Neuronal stem cell (in vitro differentiated cells): ENCODE measurements around the gene KATNB1.
A peak's percentile ranks its signal among the peaks of the same experiment; 100 is the strongest.

Source experiments
- DNase-seq: peaks from one replicate; pipeline ENCODE4 v3.0.0-alpha.2; 2013; ENCODE audit warnings: low spot score
- H2AFZ ChIP-seq: one replicate; pipeline ENCODE4 v1.6.1; 2013; ENCODE audit warnings: mild to moderate bottlenecking, low read length, inconsistent platforms
- H2AK5ac ChIP-seq: 2 replicates; pipeline ENCODE4 v1.6.1; 2013; ENCODE audit warnings: low read depth, mild to moderate bottlenecking, inconsistent platforms, low read length, moderate library complexity, mixed read lengths
- H2BK120ac ChIP-seq: 2 replicates; pipeline ENCODE4 v1.6.1; 2013; ENCODE audit warnings: low read depth, mild to moderate bottlenecking, inconsistent platforms, low read length, moderate library complexity, mixed read lengths
- H2BK12ac ChIP-seq: one replicate; pipeline ENCODE4 v1.6.1; 2013; ENCODE audit warnings: low read length, inconsistent platforms
- H2BK15ac ChIP-seq: 2 replicates; pipeline ENCODE4 v1.6.1; 2013; ENCODE audit warnings: mild to moderate bottlenecking, low read length, inconsistent platforms, mixed read lengths
- H2BK5ac ChIP-seq: one replicate; pipeline ENCODE4 v1.6.1; 2013; ENCODE audit warnings: inconsistent platforms, mild to moderate bottlenecking, low read length, moderate library complexity
- H3K14ac ChIP-seq: one replicate; pipeline ENCODE4 v1.6.1; 2013; ENCODE audit warnings: low read length, inconsistent platforms
- H3K18ac ChIP-seq: 2 replicates; pipeline ENCODE4 v1.6.1; 2013; ENCODE audit warnings: low read length, inconsistent platforms
- H3K23ac ChIP-seq: 2 replicates; pipeline ENCODE4 v1.6.1; 2013; ENCODE audit warnings: low read depth, mild to moderate bottlenecking, mixed read lengths, low read length, inconsistent platforms; ENCODE audit not compliant: poor library complexity
- H3K27ac ChIP-seq: replicated peaks from 3 replicates; pipeline ENCODE4 v1.5.1; 2013; ENCODE audit warnings: low read length, inconsistent platforms
- H3K27me3 ChIP-seq, 3 experiments: 2 replicates each; pipeline ENCODE4 v1.6.1; 2013; ENCODE audit warnings: low read length in 3 of 3, mild to moderate bottlenecking in 2 of 3, inconsistent platforms in 1 of 3, low read depth in 1 of 3, mixed read lengths in 1 of 3, moderate library complexity in 1 of 3; ENCODE audit not compliant: control insufficient read depth in 3 of 3, insufficient read depth in 3 of 3
- H3K36me3 ChIP-seq, 2 donors: replicated peaks in 1 of 2; 2 replicates each; pipeline ENCODE4 v1.6.1; 2013; ENCODE audit warnings: low read length in 2 of 2; ENCODE audit not compliant: control insufficient read depth in 2 of 2, insufficient read depth in 2 of 2
- H3K4ac ChIP-seq: 2 replicates; pipeline ENCODE4 v1.6.1; 2013; ENCODE audit warnings: inconsistent platforms, mild to moderate bottlenecking, low read length, moderate library complexity
- H3K4me1 ChIP-seq, 2 donors: 1 replicate in 1 of 2; 2 replicates in 1 of 2; pipeline ENCODE4 v1.6.1; 2013; ENCODE audit warnings: low read length in 2 of 2, low read depth in 1 of 2; ENCODE audit not compliant: control insufficient read depth in 2 of 2, insufficient read depth in 1 of 2
- H3K4me2 ChIP-seq: one replicate; pipeline ENCODE4 v1.6.1; 2013; ENCODE audit warnings: mild to moderate bottlenecking, low read length, inconsistent platforms; ENCODE audit not compliant: insufficient read depth, poor library complexity, severe bottlenecking
- H3K4me3 ChIP-seq, 2 donors: 2 replicates each; pipeline ENCODE4 v1.5.1; 2013; ENCODE audit warnings: low read length in 2 of 2, mild to moderate bottlenecking in 2 of 2, inconsistent platforms in 1 of 2, moderate library complexity in 1 of 2
- H3K79me1 ChIP-seq: one replicate; pipeline ENCODE4 v1.6.1; 2013; ENCODE audit warnings: low read depth, mild to moderate bottlenecking, inconsistent platforms, low read length, moderate library complexity
- H3K9ac ChIP-seq: one replicate; pipeline ENCODE4 v1.6.1; 2013; ENCODE audit warnings: mild to moderate bottlenecking, low read depth, low read length, inconsistent platforms; ENCODE audit not compliant: poor library complexity
- H3K9me3 ChIP-seq, 2 donors: replicated peaks in 1 of 2; 2 replicates each; pipeline versions ENCODE3 to v1.6.1; 2013; ENCODE audit warnings: low read length in 2 of 2, mild to moderate bottlenecking in 2 of 2, inconsistent platforms in 1 of 2, low read depth in 1 of 2, mixed read lengths in 1 of 2, moderate library complexity in 1 of 2; ENCODE audit not compliant: control insufficient read depth in 2 of 2, insufficient read depth in 1 of 2
- H4K8ac ChIP-seq: one replicate; pipeline ENCODE4 v1.6.1; 2013; ENCODE audit warnings: low read depth, mild to moderate bottlenecking, inconsistent platforms, low read length, moderate library complexity
- H4K91ac ChIP-seq: one replicate; pipeline ENCODE4 v1.6.1; 2013; ENCODE audit warnings: low read length, low read depth, mild to moderate bottlenecking, inconsistent platforms; ENCODE audit not compliant: poor library complexity
- WGBS, 2 donors: extraction: QIAGEN DNeasy Blood & Tissue Kit; methylation state at CpG; one replicate each; pipeline ENCODE4 v1.1.7; 2013; ENCODE audit warnings: missing lambda C conversion rate in 2 of 2, mixed read lengths in 1 of 2; ENCODE audit not compliant: insufficient read length in 2 of 2, insufficient replicate concordance in 1 of 2; ENCODE audit errors: extremely low coverage in 2 of 2; 5-methylcytosine and 5-hydroxymethylcytosine counted together

Gene KATNB1

GRCh38 chr16:57797526-57798266 lies 62.1 kb downstream of the KATNB1 start:
- H2AK5ac ChIP-seq, result peak overlapping the region; percentile 58
- H3K36me3 ChIP-seq, result no peaks in the 10 kb centered on the region
- H3K4me2 ChIP-seq, result peak overlapping the region; percentile 67
- no peaks in the 10 kb centered on the region for H3K9me3 ChIP-seq
- H2BK5ac ChIP-seq, result no peak overlapping the region
- no CpG with 5 or more reads among the region's 42 CpGs for WGBS, 2 donors
- H2BK15ac ChIP-seq, result peak overlapping the region; percentile 87
- peak overlapping the region in 1 of 2 donors; percentile 54 for H3K4me3 ChIP-seq
- H4K91ac ChIP-seq, result no peak overlapping the region
- H3K18ac ChIP-seq, result peak overlapping the region; percentile 31
- peak overlapping the region; percentile 31 for H3K14ac ChIP-seq
- no peak overlapping the region for H2BK120ac ChIP-seq
- H3K4me1 ChIP-seq, result peaks cover 17 to 25% of the 10 kb centered on the region in 2 donors
- no peaks in the 10 kb centered on the region for H3K79me1 ChIP-seq
- H2BK12ac ChIP-seq, result no peak overlapping the region
- no peak overlapping the region for H3K27ac ChIP-seq
- DNase-seq, result no peak
- H4K8ac ChIP-seq, result no peak overlapping the region
- H2AFZ ChIP-seq, result no peak overlapping the region
- peaks cover 0 to 45% (median 0%) of the 10 kb centered on the region in 3 experiments for H3K27me3 ChIP-seq
- H3K4ac ChIP-seq, result no peak overlapping the region
- no peak overlapping the region for H3K23ac ChIP-seq
- H3K9ac ChIP-seq, result peak overlapping the region; percentile 73

- Histone ChIP-seq H4K91ac (no peak overlapping the region), H2BK120ac (no peak overlapping the region), H2AFZ (no peak overlapping the region), H3K9ac (peak overlapping the region; percentile 73), H3K27ac (no peak overlapping the region), H3K14ac (no peak overlapping the region), H3K36me3 (no peaks in the 10 kb centered on the region), H3K4me2 (peak overlapping the region; percentile 67), H3K18ac (peak overlapping the region; percentile 31), H3K27me3 (peaks cover 0 to 45% (median 0%) of the 10 kb centered on the region in 3 experiments), H3K4me3 (peak overlapping the region in 1 of 2 donors; percentile 54), H4K8ac (no peak overlapping the region), H3K4ac (no peak overlapping the region), H3K23ac (no peak overlapping the region), H2BK5ac (no peak overlapping the region), H3K9me3 (no peaks in the 10 kb centered on the region), H2BK15ac (no peak overlapping the region), H3K79me1 (no peaks in the 10 kb centered on the region), H2AK5ac (peak overlapping the region; percentile 22), H2BK12ac (no peak overlapping the region), H3K4me1 (peaks cover 23 to 31% of the 10 kb centered on the region in 2 donors)
- no peak for DNase-seq
- WGBS, 2 donors, result no CpG with 5 or more reads among the region's 16 CpGs
Observed at GRCh38 chr16:57798267-57798810, 62.8 kb downstream of the KATNB1 start.

GRCh38 chr16:57798953-57799599 lies 63.5 kb downstream of the KATNB1 start:
- Histone ChIP-seq H2AK5ac (no peak overlapping the region), H3K14ac (no peak overlapping the region), H3K23ac (no peak overlapping the region), H2BK15ac (no peak overlapping the region), H3K9me3 (no peaks in the 10 kb centered on the region), H3K27ac (no peak overlapping the region), H3K4ac (no peak overlapping the region), H2BK120ac (no peak overlapping the region), H3K4me2 (no peak overlapping the region), H4K8ac (no peak overlapping the region), H3K79me1 (no peaks in the 10 kb centered on the region), H3K18ac (peak overlapping the region; percentile 21), H3K36me3 (no peaks in the 10 kb centered on the region), H2BK12ac (no peak overlapping the region), H2AFZ (no peak overlapping the region), H4K91ac (no peak overlapping the region), H3K27me3 (peaks cover 0 to 45% (median 0%) of the 10 kb centered on the region in 3 experiments), H3K4me1 (peaks cover 25 to 34% of the 10 kb centered on the region in 2 donors), H3K4me3 (no peak overlapping the region), H3K9ac (no peak overlapping the region), H2BK5ac (no peak overlapping the region)
- no CpG with 5 or more reads among the region's 6 CpGs for WGBS, 2 donors
- DNase-seq, result no peak

GRCh38 chr16:57799600-57800199 lies 64.1 kb downstream of the KATNB1 start:
- Histone ChIP-seq H3K9ac (no peak overlapping the region), H2BK15ac (no peak overlapping the region), H3K27ac (no peak overlapping the region), H3K23ac (no peak overlapping the region), H3K14ac (no peak overlapping the region), H3K4me1 (peaks cover 25 to 34% of the 10 kb centered on the region in 2 donors), H3K36me3 (no peaks in the 10 kb centered on the region), H2AK5ac (no peak overlapping the region), H3K4ac (no peak overlapping the region), H4K91ac (no peak overlapping the region), H3K9me3 (no peaks in the 10 kb centered on the region), H3K27me3 (peaks cover 0 to 45% (median 0%) of the 10 kb centered on the region in 3 experiments), H3K79me1 (no peaks in the 10 kb centered on the region), H2BK5ac (no peak overlapping the region), H4K8ac (no peak overlapping the region), H2AFZ (no peak overlapping the region), H3K4me2 (no peak overlapping the region), H3K18ac (peak overlapping the region; percentile 21), H3K4me3 (no peak overlapping the region), H2BK12ac (no peak overlapping the region), H2BK120ac (no peak overlapping the region)
- no CpG with 5 or more reads among the region's 5 CpGs for WGBS, 2 donors
- no peak for DNase-seq
